ENCODE data around the gene C5orf63. TPM values are rescaled to one million over a fixed set of nuclear protein-coding genes. Genes with fewer than 3 reads are reported as not detected.

The C5orf63 gene
- total RNA-seq, 6 experiments from 2014 or later, result 1.9 to 6.2 (median 3.7) TPM

DNA sequence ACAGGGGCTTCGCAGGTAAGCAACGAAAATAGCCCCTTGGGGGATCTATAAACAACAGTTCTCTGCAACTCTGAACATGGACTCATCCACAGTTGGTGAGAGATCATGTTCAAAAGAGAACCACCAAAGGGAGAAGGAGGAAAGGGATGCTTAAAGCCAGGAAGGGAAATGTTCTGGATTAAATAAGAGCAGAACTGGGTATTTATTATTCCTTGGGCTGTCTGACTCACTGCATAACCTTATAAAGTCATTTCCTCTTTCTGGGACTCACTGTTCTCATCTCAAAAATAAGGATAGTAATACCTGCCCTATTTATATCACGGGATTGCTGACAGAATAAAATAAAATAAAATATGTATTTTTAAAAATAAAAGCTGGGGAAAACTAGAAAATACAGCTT, 31.7 kb downstream of the C5orf63 start:
- Histone ChIP-seq H3K36me3 (peaks cover 0 to 3% (median 0%) of the 10 kb centered on the region in 4 donors), H3K27me3 (no peaks in the 10 kb centered on the region), H3K27ac (no peak overlapping the region), H3K4me3 (no peak overlapping the region), H3K9me3 (no peaks in the 10 kb centered on the region), H3K4me1 (no peaks in the 10 kb centered on the region)
- ATAC-seq, result peak in 2 of 4 donors; percentile 61 to 73
- WGBS (ENCODE audit: insufficient coverage, low coverage, low lambda C conversion rate, missing lambda C conversion rate), result 64% methylated on average over 3 of the region's 3 CpGs
- TF ChIP-seq POLR2A (IDR thresholded peaks at IDR 0.05), result no peak
- TF ChIP-seq, protein P1, sequence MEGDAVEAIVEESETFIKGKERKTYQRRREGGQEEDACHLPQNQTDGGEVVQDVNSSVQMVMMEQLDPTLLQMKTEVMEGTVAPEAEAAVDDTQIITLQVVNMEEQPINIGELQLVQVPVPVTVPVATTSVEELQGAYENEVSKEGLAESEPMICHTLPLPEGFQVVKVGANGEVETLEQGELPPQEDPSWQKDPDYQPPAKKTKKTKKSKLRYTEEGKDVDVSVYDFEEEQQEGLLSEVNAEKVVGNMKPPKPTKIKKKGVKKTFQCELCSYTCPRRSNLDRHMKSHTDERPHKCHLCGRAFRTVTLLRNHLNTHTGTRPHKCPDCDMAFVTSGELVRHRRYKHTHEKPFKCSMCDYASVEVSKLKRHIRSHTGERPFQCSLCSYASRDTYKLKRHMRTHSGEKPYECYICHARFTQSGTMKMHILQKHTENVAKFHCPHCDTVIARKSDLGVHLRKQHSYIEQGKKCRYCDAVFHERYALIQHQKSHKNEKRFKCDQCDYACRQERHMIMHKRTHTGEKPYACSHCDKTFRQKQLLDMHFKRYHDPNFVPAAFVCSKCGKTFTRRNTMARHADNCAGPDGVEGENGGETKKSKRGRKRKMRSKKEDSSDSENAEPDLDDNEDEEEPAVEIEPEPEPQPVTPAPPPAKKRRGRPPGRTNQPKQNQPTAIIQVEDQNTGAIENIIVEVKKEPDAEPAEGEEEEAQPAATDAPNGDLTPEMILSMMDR (IDR thresholded peaks at IDR 0.05), result no peak
- intact Hi-C loops (cut with DNase I), result no loop called here
- DNase-seq, result no peak

DNA sequence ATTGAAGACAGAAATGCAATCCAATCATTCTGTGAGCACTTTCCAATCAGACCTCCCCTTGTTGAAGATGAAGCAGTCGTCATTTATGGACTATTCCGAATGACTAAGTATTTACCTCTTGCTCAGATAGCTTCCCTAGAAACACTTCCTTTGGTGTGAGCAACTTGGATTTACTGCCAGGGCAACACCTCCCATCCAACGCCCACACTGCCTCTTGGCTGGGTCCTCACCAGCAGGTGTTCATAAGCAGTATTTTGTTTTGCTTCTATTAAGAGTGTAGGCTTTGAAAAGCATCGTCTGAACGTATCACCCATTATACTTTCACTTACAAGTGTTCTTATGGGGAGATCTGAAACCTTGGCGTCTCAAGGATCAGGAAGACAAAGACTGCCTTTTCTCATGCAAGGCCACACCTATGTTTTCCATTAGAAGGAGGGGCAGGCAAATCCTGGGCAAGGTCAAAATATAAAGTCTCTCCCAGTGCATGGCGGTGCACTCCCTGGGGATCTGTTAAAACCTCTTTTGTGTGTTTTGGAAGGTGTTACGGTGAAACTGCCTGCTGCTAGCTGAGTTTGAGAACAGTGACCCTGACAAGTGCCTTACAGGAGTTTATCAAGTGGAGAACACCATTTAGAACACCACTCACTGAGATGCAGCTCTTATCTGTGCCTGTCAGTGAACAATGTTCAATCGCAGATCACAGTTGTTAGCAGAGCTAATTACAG, 32.3 kb downstream of the C5orf63 start:
- no peak overlapping the region for H3K4me3 ChIP-seq
- H3K4me1 ChIP-seq, result no peaks in the 10 kb centered on the region
- DNase-seq, result no peak
- H3K36me3 ChIP-seq, result no peaks in the 10 kb centered on the region
- no peaks in the 10 kb centered on the region for H3K9me3 ChIP-seq
- WGBS (ENCODE audit: insufficient coverage, low coverage, low lambda C conversion rate, missing lambda C conversion rate), result 60% methylated on average over 7 of the region's 9 CpGs
- no peaks in the 10 kb centered on the region for H3K27me3 ChIP-seq
- TF ChIP-seq, protein P1 (IDR thresholded peaks at IDR 0.05), result no peak
- TF ChIP-seq POLR2A (IDR thresholded peaks at IDR 0.05), result no peak
- intact Hi-C loops (cut with DNase I), result no loop called here
- ATAC-seq, result no peak
- no peak overlapping the region for H3K27ac ChIP-seq

- no peak for DNase-seq
- ATAC-seq, result peak in 3 of 4 donors; percentile 39 to 56 (median 48)
- WGBS (ENCODE audit: insufficient coverage, low coverage, low lambda C conversion rate, missing lambda C conversion rate), result 64% methylated on average over 4 of the region's 4 CpGs
- H3K4me3 ChIP-seq, result no peak overlapping the region
- H3K9me3 ChIP-seq, result no peaks in the 10 kb centered on the region
- H3K27me3 ChIP-seq, result no peaks in the 10 kb centered on the region
- TF ChIP-seq, protein P1 (IDR thresholded peaks at IDR 0.05), result no peak
- no peak for TF ChIP-seq POLR2A (IDR thresholded peaks at IDR 0.05)
- intact Hi-C loops (cut with DNase I), result no loop called here
- no peaks in the 10 kb centered on the region for H3K36me3 ChIP-seq
- H3K27ac ChIP-seq, result no peak overlapping the region
- H3K4me1 ChIP-seq, result no peaks in the 10 kb centered on the region
Observed at GRCh38 chr5:127038550-127038949, 34.8 kb downstream of the C5orf63 start.

DNA sequence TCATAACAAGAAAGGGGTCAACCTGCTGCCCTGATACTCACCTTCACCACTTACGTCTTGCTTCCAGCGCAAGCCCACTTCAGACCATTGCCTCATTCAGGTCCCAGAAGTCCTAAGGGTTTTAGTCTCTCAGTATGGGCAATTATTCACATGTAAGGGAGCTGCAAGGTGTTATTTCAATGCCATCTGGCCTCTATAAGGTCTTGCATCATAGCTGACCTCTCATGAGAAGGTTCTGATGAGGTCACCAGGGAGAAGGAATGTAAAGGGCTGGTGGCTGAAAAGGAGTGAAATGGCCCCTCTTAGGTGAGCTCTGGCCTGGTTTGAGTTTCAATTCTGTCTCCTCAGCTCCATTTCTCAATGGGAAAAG, 41.5 kb downstream of the C5orf63 start:
- no peaks in the 10 kb centered on the region for H3K36me3 ChIP-seq
- TF ChIP-seq, protein P1 (IDR thresholded peaks at IDR 0.05), result no peak
- no peak for TF ChIP-seq POLR2A (IDR thresholded peaks at IDR 0.05)
- no peaks in the 10 kb centered on the region for H3K27me3 ChIP-seq
- intact Hi-C loops (cut with DNase I), result no loop called here
- 100% methylated on average over 2 of the region's 2 CpGs for WGBS (ENCODE audit: insufficient coverage, low coverage, low lambda C conversion rate, missing lambda C conversion rate)
- no peak for DNase-seq
- no peak overlapping the region for H3K27ac ChIP-seq
- no peaks in the 10 kb centered on the region for H3K9me3 ChIP-seq
- ATAC-seq, result no peak
- H3K4me1 ChIP-seq, result peaks cover 0 to 9% (median 1%) of the 10 kb centered on the region in 4 donors
- no peak overlapping the region for H3K4me3 ChIP-seq

All from right lobe of liver (tissue), 6 donors.